Measurements from ENCODE around the gene LIF.

LIF gene

GRCh38 chr22:30284172-30284571, 37.6 kb upstream of the LIF start:
- no peak for DNase-seq (ENCODE audit: low read depth)

DNA sequence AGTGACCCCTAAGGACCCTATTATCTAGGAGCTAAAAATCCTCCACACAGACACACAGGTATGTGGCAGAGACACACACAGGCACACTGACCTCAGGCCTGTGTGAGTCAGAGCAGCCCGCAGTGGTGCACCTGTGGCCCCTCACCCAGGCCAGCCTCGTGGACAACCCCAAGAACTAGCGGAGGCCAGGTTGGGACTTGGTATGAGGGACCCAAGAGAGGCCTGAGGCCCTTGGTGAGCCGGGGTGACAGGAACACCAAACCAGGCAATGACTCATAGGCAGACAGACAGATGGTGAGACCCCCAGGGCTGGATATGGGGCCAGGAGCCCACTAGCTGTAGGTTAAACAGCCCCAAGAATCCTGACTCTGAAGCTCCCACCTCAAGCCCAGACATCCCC, 36.8 kb upstream of the LIF start:
- no peak for DNase-seq (ENCODE audit: low read depth)

- no peak for DNase-seq (ENCODE audit: low read depth)
Measured at GRCh38 chr22:30282616-30283046, 36.1 kb upstream of the LIF start.

DNA sequence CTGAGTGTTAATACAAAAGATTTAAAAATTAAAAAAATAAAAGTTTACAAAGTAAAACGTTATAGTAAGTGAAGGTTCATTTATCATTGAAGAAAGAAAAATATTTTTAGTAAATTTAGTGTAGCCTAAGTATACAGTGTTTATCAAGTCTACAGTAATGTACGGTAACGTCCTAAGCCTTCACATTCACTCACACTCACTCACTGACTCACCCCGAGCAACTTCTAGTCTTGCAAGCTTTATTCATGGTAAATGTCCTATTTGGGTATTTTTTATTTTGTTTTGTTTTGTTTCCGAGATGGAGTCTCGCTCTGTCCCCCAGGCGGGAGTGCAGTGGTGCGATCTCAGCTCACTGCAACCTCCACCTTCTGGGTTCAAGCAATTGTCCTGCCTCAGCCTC, 33.9 kb upstream of the LIF start:
- DNase-seq (ENCODE audit: low read depth): no peak

DNA sequence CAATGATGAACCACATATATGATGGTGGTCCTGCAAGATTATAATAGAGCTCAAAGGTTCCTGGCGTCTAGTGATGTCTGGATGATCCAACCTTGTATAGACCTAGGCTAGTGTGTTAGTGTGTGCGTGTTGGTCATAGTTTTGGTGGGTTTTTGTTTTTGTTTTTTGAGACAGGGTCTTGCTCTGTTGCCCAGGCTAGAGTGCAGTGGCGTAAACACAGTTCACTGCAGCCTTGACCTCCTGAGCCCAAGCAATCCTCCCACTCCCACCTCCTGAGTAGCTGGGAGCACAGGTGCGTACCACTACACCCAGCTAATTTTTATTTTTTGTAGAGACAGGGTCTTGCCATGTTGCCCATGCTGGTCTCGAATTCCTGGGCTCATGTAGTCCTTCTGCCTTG, 33.4 kb upstream of the LIF start:
- no peak for DNase-seq (ENCODE audit: low read depth)

GRCh38 chr22:30279046-30279788, 32.7 kb upstream of the LIF start:
- DNase-seq (ENCODE audit: low read depth): no peak

DNA sequence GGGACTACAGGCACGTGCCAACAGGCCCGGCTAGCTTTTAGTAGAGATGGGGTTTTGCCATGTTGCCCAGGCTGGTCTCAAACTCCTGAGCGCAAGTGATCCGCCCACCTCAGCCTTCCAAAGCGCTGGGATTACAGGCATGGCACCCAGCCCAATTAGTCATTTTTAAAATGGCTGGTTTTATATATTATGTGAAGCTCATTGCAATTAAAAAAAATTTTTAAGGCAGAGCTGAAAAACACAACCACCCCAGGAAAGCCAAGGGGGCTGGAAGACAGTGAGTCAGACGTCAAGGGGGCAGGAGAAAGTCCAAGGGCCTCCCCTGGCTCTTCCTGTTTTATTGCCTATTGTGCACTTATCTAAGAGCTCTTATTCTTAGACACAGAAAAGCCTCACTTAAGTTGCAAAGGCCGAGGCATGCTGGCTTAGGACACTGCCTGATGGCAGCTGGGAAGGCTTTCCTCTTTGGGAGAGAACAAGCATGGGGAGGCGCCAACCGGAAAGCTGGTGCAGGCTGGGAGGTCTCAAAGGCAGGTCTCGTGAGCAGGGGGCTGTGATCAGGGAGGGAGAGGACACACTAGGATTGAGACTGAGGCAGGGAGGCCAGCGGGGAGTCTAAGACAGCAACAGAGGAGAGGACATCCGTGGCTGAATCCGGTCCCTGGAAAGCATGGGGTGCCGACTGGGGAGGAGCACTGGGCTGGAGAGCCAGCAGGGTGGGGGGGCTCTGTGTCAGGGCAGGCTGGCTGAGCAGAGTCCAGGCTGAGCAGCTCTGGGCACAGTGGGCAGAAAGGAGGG, 31.2 kb upstream of the LIF start:
- no peak for DNase-seq (ENCODE audit: low read depth)

DNA sequence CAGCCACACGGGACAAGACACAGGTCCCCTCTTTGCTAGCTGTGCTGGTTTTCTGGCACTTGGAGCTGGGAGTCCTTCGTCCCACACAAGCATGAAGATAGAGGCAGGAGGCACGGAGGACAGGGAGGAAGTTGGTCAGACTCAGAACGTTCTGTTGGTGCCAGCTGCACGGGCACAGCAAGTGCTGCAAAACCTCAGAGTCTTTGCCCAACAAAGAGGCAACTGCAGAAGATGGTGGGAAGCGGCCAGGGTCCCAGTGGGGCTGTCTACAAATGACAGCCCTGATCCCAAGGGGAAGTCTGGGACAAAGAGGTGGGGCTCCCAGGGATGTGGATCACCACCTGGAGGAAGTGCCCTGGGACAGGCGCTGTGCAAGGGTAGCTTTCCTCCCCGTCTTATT, 29.5 kb upstream of the LIF start:
- DNase-seq (ENCODE audit: low read depth): no peak

- no peak for DNase-seq (ENCODE audit: low read depth)
Measured at GRCh38 chr22:30275625-30276024, 29.1 kb upstream of the LIF start.

GRCh38 chr22:30274437-30274812, 27.9 kb upstream of the LIF start:
- no peak for DNase-seq (ENCODE audit: low read depth)

GRCh38 chr22:30273711-30274436, 27.3 kb upstream of the LIF start:
- no peak for DNase-seq (ENCODE audit: low read depth)

GRCh38 chr22:30272781-30273601, 26.4 kb upstream of the LIF start:
- DNase-seq (ENCODE audit: low read depth): no peak

GRCh38 chr22:30270832-30271231, 24.3 kb upstream of the LIF start:
- DNase-seq (ENCODE audit: low read depth): no peak

DNA sequence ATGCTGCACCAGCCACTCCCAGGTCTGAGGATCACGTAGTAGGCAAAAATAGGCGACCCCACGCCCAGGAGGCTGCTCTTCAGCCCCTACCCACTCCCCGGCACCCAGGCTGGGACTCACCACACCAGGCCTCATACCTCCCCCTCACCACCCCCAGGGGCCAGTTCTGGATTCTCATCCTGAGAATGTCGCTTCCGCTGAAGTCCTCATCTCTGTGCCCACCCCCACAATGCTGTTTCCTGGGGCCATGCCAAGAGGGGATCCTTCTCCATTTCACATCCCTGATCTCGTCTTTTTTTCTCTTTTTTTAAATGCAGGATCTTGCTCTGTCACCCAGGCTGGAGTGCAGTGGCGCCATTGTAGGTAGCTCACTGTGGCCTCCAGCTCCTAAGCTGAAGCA, 21.8 kb upstream of the LIF start:
- no peak for DNase-seq (ENCODE audit: low read depth)

- no peak for DNase-seq (ENCODE audit: low read depth)
Measured at GRCh38 chr22:30267382-30268302, 21.1 kb upstream of the LIF start.

DNA sequence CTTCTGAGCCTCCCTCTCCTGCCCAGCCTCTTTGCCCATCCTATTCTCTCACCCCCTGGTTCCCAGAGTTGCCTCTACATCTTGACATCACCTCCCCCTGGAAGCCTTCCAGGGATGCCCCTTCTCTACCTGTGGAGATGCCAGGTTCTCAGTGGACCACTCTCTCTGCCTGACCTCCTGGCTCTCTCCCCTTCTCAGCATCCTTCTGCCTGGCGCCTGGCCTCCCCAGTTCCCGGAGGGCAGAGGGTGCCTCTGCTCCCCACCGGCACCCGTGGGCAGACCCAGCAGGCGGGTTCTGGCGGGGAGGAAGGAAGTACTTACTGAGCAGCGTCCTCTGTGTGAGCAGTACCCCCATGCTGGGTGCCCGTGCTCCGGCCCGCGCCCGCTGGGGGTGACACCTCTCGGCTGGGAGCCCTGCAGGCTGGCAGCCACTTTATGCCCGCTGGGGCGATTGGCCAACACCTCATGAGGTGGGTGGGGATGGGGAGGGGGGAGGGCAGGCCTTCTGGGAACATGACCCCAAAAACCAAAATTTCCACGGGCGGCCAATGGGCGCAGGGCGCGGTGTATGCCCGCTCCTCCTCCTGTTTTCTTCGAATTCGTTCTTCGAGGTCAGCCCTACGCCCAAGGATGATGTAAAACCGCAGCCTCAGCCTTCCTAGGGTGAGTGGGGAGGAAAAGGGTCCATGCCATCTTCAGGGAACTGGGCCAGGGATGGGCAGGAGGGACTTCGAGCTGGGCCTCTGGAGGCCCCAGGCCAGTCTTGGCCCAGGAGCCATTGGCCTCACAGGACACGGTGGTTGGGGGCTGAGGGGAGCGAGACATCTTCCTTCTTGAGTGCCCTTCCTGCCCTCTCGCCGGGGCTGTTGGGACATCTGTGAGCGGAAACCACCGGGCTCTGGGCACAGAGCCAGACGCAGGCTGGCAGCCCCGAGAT, 20.2 kb upstream of the LIF start, which contains the start of gene OSM:
OSM (minus strand) TSS at position 407 of the 937 bp plus-strand sequence; CDS start at position 355, 52 bp downstream.
- no peak for DNase-seq (ENCODE audit: low read depth)

- DNase-seq (ENCODE audit: low read depth): no peak
Measured at GRCh38 chr22:30265823-30266444, 19.4 kb upstream of the LIF start.

DNA sequence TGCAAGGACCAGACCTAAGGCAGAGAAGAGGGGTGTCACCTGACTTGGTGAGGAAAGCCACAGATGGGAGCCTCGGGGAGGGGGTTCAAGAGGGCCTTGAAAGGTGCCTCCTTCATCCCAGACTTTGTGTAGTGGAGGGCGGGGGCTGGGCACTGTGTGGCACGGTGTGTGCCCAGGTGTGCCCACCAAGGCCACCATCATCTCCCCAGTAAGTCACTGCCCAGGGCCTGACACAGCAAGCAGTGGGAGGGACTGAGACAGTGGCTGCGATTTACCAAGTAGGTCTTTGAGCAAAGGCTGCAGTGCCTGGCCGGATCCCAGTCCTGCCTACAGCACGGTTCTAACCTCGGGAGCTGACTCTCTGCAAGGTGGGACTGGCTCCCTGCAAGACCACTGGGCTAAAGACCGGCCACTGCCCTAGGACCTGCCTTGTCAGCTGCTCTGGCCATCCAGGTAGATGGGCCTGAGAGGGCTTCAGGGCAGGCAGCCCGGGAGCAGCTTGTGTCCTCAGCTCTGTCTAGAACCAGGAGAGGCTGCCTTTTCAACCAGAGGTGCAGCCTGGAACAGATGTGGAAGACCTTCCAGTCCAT, 18.7 kb upstream of the LIF start:
- DNase-seq (ENCODE audit: low read depth): no peak

- DNase-seq (ENCODE audit: low read depth): no peak
Measured at GRCh38 chr22:30263883-30264282, 17.3 kb upstream of the LIF start.
